ENCODE results near the gene ZC3H10.
"Not testable (repeated sequence)": the region's sequence is repeated elsewhere in the genome, so short reads cannot be mapped to it uniquely, and the experiment has no call there.

Gene ZC3H10

DNA sequence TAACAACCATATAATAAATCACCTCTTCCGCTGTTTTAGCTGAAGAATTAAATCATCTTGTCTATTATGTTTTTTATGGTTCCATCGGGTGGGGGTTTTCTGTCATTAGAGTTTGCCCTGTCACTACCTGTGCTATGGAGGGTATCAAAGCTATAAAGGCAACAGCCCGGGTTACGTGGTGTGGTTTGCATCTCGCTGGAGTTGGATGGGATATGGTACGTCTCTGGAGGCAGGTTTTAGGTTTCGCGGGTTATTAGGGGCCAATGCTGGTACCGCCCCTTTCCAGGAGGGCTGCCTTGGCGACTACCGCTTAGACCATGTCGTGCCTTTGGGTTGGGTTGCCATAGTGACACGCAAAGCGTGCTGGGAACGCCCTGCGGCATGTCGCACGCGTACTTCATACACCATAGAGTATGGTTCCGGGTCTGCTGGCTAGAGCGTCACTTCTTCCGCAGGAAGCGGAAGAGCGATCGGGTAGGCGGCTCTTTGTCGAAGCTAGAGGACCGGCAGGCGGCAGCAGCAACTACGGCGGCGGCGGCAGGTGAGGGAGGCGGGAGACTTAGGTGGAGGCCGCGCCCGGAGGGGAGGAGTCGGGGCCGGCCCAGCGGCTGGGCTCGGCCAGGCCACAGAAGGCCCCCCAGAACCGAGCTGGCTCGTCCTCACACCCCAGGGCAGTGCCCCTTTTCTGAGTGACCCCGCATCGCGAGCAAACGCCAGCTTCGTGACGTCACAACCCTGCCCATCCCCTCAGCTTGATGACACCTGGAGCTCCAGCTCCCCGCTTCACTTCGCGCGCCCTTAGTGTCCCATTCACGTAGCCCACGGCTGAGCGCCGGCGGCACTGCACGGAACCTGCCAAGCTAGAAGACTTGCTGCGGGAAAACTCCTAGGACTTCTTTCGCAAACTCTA lies at the start of gene ZC3H10:
Gene ZC3H10 (plus strand): TSS at position 489 of the 910 bp plus-strand sequence. CDS start 2,297 bp downstream, outside the sequence.
- TF ChIP-seq GATA1 (IDR thresholded peaks at IDR 0.05; ENCODE audit: low read depth, low read length), result no peak
- peak; percentile 96 for TF ChIP-seq POLR2A (IDR thresholded peaks at IDR 0.05; ENCODE audit: low read length)

GRCh38 chr12:56071648-56072047 lies 46.4 kb upstream of the ZC3H10 start:
- TF ChIP-seq POLR2A (IDR thresholded peaks at IDR 0.05; ENCODE audit: low read length) (no peak), GATA1 (IDR thresholded peaks at IDR 0.05; ENCODE audit: low read depth, low read length) (no peak)
- no peak for DNase-seq

More for the DNA sequence above, at the start of gene ZC3H10:
- DNase-seq, result peak; percentile 99 to 100

- no peak for DNase-seq
- TF ChIP-seq POLR2A (IDR thresholded peaks at IDR 0.05; ENCODE audit: low read length) (no peak), GATA1 (IDR thresholded peaks at IDR 0.05; ENCODE audit: low read depth, low read length) (no peak)
These were observed 43.7 kb upstream of the ZC3H10 start for GRCh38 chr12:56074396-56074795.

DNA sequence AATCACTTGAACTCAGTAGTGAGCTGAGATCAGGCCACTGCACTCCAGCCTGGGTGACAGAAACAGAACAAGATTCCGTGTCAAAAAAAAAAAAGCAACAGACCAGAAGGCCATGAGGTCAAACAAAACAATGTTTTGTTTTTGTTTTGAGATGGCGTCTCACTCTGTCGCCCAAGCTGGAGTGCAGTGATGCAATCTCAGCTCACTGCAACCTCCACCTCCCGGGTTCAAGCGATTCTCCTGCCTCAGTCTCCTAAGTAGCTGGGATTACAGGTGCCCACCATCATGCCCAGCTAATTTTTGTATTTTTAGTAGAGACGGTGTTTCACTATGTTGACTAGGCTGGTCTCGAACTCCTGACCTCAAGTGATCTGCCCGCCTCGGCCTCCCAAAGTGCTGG lies 40.1 kb upstream of the ZC3H10 start:
- DNase-seq, result not testable (repeated sequence)

- no peak for DNase-seq
- TF ChIP-seq GATA1 (IDR thresholded peaks at IDR 0.05; ENCODE audit: low read depth, low read length) (no peak), POLR2A (IDR thresholded peaks at IDR 0.05; ENCODE audit: low read length) (no peak)
These were observed 39.6 kb upstream of the ZC3H10 start for GRCh38 chr12:56078427-56078826.

DNA sequence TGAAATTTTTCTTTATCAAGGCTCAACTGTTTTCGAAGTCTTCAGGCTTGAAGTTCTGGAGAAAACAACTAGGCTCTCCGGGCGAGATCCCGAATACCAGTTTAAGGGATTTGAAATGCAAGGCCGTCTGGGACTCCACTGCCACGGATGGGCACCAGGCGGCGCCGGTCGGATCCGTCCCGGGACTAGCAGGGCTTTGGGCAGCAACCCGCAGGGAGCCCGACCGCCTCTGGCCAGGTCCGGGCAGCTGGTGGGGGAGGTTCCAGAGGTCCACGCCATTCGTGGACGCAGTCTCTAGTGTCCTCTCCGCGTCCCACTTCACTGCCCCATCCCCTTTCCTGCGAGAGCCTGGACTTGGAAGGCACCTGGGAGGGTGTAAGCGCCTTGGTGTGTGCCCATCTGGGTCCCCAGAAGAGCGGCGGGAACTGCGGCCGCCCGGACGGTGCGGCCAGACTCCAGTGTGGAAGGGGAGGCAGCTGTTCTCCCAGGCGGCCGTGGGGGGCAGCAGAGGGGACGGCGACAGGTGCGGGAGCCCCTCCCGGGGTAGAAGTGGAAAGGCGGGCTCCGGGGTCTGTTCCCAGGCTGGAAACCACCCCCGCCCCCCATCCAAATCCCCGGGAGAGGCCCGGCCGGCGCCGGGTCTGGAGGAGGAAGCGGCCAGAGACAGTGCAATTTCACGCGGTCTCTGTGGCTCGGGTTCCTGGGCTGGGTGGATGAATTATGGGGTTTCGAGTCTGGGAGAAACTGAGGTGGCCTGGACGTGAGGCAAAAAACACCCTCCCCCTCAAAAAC lies 38.9 kb upstream of the ZC3H10 start:
- peak; percentile 72 to 79 for DNase-seq
- TF ChIP-seq POLR2A (IDR thresholded peaks at IDR 0.05; ENCODE audit: low read length) (no peak), GATA1 (IDR thresholded peaks at IDR 0.05; ENCODE audit: low read depth, low read length) (no peak)

- peak; percentile 67 to 85 for DNase-seq
- TF ChIP-seq GATA1 (IDR thresholded peaks at IDR 0.05; ENCODE audit: low read depth, low read length) (no peak), POLR2A (IDR thresholded peaks at IDR 0.05; ENCODE audit: low read length) (no peak)
These were observed 38.1 kb upstream of the ZC3H10 start, which contains the start of gene ERBB3 for GRCh38 chr12:56079723-56080555. ERBB3 (plus strand) TSS chr12:56080165; CDS start chr12:56080301, 136 bp downstream.

GRCh38 chr12:56080556-56081138 lies 37.4 kb upstream of the ZC3H10 start:
- no peak for TF ChIP-seq POLR2A (IDR thresholded peaks at IDR 0.05; ENCODE audit: low read length)
- no peak for TF ChIP-seq GATA1 (IDR thresholded peaks at IDR 0.05; ENCODE audit: low read depth, low read length)
- no peak for DNase-seq

DNA sequence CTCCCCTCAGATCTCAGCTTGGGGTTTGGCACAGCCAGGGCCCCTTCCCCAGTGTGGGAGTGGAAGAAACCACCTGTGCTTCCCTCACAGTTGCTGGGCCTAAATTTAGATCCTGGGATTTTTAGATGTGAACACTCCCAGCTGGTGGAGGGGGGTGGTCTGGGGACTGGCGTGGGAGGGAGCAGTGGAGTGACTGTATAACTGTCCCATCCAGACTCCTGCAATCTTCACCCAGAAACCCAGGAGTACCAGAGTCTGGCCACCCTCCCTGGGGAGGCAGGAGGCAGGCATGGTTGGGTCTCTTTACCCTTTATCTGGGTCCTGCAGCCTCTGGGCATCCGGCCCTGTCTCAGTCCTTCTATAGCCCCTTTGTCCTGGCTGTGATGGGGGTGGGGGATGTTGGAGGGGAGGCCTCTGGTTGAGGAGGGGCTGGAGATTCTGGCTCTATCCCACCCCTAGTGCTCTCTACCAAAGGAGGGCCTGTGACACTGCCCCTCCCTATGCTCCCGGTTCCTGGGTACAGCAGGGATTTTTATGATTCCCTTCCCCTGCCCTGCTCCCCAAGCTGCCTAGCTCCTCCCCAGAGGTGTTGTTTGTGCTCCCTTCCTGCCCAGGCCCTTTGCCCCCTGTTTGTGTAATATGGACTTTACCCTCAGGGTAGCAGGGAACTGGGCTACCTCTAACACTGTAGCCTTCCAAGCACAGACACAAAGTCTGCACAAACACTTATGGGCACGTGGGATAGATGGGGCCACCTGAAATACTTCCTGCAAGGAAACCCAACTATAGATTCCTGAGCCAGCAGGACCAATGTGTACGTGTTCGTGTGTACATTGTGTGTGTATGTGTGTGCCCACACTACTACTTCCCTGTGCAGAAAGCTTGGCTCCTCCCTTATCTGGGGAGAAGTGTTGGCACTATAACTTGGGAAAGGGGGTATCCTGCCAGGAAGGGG lies 36.4 kb upstream of the ZC3H10 start:
- TF ChIP-seq GATA1 (IDR thresholded peaks at IDR 0.05; ENCODE audit: low read depth, low read length) (no peak), POLR2A (IDR thresholded peaks at IDR 0.05; ENCODE audit: low read length) (no peak)
- no peak for DNase-seq

DNA sequence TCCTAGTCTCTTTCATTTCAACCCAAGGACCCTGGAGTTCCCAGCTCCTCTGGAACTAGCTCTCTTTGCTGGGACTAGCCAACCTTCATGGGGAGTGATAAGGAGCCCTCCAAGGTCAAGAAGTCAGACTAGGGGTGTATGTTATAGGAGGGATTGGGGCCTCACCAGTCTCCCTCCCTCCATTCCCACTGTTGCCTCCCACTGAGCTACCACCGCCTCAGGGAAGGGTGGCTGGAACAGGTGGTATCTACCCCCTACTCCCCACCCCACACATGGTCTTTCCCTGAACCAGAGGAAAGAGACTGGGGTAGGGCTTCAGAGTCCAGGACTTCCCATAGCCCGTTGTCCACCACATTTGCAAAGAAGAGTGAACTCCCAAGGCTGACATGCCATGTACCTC lies 35.7 kb upstream of the ZC3H10 start:
- no peak for TF ChIP-seq POLR2A (IDR thresholded peaks at IDR 0.05; ENCODE audit: low read length)
- TF ChIP-seq GATA1 (IDR thresholded peaks at IDR 0.05; ENCODE audit: low read depth, low read length), result no peak
- no peak for DNase-seq

GRCh38 chr12:56082967-56083366 lies 35.1 kb upstream of the ZC3H10 start:
- no peak for TF ChIP-seq GATA1 (IDR thresholded peaks at IDR 0.05; ENCODE audit: low read depth, low read length)
- TF ChIP-seq POLR2A (IDR thresholded peaks at IDR 0.05; ENCODE audit: low read length), result no peak
- DNase-seq, result no peak

GRCh38 chr12:56084958-56085543 lies 33.0 kb upstream of the ZC3H10 start:
- peak; percentile 45 to 57 for DNase-seq

More at GRCh38 chr12:56084958-56085543, 33.0 kb upstream of the ZC3H10 start:
- TF ChIP-seq GATA1 (IDR thresholded peaks at IDR 0.05; ENCODE audit: low read depth, low read length), result no peak

Data from erythroblast (primary cell).